HL-60/S4 treated with phorbol 12-myristate 13-acetate at 8.2 ng/mL for 4 days and 3 days (cell line): ENCODE results near the gene TECPR1.

Source experiments
- in situ Hi-C: fragments of 300-500 bp; cut with MboI; formaldehyde crosslinking; loops from 2 replicates; pipeline ENCODE4 v1.15.0; 2022; ENCODE audit warnings: low sequenced_read_pairs

The TECPR1 gene

DNA sequence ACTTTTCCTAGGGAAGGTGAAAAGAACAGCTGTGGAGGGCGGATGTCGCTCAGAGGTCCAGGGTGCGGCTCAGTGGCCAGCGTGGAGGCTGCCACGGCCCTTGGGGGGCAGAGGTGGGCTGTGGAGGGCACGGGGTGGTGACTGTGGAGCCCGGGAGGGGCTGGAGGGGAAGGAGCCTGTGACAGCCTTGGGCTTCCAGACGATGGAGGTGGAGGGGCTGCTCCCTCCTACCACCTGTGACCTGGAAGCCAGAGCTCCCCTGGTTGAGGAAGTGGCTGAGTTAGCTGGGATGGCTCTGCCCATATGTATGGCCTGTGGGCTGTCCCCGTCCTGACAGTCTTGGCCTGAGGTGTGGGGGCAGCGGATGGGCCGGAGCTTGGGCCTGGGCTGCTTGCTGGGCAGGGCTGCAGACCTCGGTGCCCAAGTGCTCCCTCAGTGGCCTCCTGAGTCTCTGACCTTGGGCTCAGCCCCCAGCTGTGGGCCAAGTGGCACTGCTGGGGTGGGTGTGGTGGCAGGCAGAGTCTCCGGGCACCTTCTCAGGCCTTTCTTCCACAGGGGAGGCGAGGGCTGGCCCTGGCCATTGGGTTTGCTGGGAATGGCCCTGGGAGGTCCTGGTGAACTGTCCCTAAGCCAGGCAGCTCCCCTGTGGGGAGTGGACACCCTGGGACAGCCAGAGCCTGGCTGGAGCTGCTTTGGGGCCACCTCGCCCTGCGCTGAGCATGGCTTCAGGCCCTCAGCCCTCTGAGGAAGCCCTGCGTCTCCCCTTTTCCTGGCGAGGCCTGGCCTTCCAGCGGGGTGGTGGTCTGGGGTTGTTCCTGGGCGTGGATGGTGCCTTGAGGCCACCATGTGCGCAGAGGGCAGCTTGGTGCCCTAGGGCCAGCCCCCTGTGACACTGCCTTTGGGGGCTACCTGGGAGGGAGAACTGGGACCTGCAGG lies 33.4 kb upstream of the TECPR1 start:
- in situ Hi-C loops, result no loop called here

DNA sequence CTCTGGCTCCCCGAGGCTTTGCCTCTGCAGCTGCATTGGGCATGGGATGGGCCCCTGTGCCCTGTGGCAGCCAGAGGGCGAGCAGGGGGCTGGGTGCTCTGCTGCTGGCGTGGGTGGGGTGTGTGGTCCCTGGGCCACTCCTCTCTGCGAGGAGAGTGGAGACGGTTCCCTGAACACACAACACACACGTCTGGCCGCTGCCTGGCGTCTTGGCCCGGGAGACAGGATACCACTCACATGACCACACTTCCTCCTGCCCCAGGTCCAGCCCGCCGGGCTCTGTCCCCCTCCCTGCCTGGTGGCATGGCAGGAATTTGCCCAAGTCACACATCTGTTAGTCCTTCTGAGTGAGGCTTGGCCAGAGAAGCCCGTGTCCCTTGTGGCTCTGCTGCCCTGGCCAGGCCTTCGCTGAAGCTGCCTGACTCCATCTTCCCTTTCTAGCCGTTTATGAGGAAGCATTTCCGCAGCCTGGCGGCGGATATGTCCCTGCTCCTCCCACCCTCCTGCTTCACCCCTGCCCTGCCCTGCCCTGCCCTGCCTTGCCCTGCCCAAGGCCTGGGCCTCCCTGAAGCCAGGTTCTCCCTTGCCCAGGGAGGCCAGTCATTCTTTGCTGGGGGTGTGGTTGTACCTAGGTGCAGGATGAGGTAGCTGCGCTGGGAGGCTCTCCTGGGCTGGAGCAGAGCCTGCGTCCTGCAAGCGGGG lies 32.5 kb upstream of the TECPR1 start:
- in situ Hi-C loops, result no loop called here

DNA sequence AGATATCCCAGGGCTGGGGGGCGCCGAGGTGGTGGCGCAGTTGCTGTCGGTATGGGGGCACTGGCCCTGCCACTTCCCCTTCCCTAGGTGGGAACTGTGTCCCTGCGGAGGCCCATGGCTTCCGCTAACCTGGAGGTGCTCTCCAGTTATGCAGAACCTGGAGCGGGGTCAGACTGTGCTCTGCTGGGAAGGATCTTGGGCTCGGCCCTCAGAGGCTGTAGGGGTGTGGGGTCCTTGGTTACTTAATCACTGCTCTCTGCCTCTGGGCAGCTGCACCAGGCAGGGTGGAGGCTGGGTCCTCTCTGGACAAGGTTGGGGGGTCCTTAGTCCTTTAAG lies 31.8 kb upstream of the TECPR1 start:
- in situ Hi-C loops, result no loop called here

DNA sequence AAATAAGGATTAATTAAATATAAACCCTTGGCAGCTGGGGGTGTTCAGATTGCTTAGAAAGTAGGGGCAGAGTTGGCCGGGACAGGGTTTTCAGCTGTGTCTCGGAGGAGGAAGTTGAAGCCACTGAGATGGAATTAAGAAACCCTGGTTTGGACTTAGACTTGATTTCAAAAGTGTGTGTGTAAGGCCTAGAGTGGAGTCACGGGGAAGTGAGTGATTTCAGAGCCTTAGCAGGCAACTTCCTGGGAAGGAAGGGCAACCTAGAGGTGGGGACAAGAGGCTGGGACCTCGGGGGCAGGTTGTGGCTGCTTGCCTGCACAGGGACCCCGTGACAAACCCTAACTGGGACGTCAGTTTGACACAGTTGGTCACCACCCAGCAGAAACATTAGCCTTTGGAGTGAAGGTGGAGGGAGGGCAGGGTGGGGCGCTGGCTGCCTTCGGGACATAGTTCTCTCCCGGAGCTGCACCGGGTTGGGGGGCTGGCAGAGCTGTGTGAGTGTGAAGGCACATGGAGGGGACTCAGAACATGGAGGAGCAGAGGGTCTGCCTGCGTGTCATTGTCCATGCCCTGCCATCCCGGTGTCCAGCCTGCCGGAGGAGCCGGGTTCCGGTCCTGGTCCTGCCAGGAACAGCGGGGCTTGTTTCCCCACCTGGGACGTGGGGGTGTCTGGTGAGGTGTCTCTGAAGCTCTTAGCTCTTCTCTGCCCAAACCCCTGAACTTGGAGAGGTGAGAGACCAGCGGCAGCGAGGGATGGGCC lies 31.3 kb upstream of the TECPR1 start:
- in situ Hi-C loops, result no loop called here

DNA sequence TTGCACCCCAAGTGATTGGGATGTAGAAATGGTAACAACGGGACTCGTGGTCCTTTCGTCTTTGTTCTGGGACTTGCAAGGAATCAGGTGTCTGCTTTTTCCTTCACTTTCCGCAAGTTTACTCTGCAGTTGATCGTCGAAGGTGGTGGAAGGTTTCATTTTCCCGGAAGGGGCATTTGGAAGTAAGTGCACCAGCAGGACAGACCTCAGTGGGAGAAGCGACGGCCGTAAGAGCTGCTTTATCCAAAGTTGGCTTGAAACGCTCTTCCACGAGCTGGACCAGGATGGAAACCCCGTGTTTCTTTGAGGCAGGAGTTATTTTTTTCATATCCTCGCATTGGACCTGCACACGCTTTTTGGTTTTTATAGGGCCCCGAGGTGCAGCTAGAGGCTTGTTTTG lies 30.7 kb upstream of the TECPR1 start:
- in situ Hi-C loops, result no loop called here

DNA sequence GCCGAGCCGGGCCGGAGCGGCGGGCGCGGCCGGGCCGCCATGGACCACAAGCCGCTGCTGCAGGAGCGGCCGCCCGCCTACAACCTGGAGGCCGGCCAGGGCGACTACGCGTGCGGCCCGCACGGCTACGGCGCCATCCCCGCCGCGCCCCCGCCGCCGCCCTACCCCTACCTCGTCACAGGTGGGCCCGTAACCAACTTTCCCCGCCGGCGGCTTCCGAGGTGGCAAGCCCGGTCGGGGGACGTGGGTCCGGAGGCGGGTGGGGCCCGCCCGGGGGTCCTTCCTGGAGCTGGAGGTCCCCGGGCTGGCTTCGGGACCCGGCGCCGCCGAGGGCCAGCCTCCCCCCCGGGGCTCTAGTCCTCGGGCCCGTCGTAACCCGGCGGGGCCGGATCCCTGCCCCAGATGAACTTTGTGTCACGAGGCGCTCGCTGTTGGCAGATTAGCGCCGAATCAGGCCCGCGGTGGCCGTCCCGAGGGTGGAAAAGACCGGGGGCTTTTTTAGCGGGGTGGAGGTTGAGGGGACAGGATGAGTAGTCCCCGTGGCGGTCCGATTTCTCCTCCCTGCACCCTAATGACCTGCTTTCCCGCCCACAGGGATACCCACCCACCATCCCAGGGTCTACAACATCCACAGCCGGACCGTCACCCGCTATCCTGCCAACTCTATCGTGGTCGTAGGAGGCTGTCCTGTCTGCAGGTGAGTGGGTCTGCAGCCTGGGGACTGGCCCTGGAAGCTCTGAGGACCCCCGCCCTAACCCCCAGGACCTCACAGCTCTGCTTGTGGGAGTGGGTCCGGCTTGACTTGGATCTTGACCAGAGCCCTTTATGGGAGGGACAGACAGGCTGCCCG lies 29.9 kb upstream of the TECPR1 start:
- in situ Hi-C loops, result no loop called here

DNA sequence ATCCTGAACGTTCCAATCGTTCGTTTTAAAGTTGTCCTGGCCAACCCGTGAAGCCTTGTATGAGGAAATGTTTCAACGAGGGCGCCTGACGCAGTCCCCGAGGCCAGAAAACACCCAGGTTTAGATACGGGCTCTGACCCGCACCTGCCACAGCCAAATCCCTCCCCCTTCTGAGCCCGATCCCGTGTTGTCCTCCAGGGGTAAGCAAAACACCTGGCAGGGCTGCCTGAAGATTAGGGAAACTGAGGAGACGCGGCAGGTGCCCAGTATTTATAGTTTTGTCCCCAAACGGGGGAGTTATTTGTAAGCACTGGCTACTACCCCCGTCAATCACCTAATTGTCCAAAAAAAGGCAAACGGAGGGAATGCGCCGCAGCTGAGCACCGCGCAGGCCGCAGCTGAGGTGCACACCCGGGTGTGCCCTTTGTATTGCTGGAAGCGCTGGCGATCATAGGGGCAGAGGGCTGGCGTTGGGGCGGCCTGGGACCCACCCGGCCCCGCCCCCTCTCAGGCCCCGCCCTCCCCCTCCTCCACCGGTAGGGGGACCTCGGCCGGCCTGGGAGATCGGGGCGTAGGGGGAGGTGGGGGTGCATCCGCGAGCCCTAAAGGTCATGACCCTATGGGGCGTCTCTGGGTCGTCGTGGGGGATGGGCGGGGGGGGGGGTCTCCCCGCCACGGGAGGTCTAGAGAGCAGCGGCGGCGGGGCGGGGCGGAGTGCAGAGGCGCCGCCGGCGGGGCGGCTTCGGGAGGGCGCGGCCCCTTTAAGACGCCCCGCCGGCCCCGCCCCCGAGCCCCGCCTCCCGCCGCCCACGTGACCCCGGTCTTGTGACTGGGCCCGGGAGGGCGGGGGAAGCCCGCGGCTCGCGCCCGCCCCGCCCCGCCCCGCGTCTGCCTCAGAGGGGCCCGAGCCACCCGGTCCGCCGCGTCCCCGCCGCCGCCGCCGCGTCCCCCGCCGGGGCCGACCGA lies 29.0 kb upstream of the TECPR1 start, which contains the start of gene BRI3:
Gene BRI3, plus strand, starts transcription at position 896 of the 966 bp plus-strand sequence. CDS start 110 bp downstream, outside the sequence.
- in situ Hi-C loops, result no loop called here

DNA sequence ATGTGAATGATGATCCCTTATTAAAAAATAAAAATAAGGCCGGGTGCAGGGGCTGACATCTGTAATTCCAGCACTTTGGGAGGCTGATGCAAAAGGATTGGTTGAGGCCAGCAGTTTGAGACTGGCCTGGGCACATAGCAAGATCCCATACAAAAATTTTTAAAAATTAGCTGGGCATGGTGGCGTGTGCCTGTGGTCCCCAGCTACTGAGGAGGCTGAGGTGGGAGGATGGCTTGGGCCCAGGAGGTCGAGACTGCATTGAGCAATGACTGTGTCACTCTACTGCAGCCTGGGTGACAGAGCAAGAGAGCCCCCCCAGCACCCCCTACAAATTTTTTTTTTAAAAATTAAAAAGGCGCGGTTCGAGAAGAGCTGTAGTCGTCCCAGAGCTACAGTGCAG lies 28.3 kb upstream of the TECPR1 start:
- in situ Hi-C loops, result no loop called here

DNA sequence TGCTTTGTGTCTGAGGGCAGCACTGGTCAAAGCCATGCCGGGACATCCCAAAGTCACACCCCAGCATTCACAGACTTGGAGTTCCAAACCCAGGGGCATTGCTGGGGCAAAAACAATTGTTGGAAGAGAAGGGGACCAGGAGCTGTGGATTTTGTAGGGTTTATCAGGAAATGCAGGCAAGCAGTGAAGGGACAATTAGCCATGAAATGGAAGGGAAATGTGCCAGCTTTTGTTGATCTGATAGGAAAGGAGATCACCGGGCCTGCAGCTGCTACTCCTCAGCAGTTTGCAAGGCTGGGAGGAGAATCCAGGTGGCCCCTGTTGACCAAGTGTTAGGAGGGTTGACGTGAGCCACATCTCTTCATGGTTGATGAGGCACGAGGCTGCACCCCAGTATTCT lies 26.9 kb upstream of the TECPR1 start:
- in situ Hi-C loops, result no loop called here

DNA sequence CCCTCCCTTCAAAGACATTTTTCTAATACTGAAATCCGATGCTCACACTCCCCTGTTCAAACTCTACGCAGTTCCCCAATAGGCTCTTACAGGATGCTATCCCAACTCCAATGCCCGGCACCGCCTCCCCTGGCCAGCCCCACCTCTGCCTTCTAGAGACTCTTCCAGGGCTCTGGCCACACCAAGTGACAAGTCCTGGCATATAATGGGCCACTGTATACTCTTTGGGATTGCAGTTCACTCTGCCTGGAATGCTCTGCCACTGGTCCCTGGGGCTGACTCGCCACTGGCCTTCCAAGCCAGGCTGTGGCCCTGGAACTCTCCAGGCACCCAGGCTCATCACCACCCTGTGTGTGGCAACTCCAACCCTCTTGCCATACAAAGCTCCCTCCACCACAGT lies 26.4 kb upstream of the TECPR1 start:
- in situ Hi-C loops, result no loop called here

DNA sequence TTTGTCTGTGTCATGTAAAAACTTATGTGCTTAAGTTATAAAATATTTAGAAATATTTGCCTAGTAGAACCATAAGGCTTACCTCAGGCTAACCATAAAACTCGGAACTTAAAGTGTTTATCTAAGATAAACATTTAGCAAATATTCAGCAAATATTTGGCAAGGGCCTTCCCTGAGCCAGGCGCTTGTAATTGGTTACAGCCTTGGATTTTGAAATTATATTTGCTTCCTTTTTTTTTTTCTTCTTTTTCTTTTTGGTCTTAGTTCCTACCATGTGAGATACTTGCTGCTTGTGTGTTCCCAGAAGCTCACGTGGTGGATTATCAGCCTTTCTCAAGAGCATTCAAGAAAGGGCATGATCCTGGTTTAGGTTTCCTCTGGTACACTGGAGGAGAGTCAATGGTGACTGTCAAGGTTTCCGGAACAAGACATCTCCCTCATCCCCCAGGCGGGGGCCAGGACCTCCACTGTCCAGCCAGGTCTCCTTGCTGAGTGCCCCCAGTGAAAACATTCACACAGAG lies 24.3 kb upstream of the TECPR1 start:
- in situ Hi-C loops, result no loop called here

DNA sequence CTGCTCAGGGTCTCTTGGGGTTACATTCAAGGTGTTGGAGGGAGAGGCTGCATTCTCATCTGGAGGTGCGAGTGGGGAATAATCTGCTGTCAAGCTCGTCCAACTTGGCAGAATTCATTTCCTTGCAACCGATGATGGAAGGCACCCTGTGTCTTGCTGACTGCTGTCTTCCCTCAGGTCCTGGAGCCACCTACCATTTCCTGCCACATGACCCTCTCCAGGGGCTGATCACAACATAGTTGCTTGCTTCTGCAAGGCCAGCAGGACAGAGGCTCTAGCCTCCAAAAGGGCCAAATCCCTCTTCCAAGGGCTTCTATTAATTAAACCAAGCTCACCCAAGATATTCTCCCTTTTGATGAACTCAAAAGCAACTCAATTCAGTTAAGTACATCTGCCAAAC lies 15.3 kb upstream of the TECPR1 start:
- in situ Hi-C loops, result no loop called here

DNA sequence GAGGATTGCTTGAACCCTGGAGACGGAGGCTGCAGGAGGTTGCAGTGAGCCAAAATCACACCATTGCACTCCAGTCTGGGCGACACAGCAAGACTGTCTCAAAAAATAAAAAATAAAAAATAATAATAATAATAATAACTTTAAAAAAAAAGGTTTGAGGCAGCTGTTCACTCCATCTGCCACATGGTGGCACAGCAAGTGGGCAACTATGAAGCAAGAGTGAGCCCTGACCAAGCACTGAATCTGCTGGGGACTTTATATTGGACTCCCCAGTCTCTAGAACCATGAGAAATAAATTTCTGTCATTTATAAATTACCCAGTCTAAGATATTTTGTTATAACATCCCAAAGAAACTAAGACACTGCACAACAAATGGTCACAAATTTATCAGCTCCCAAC lies 14.8 kb upstream of the TECPR1 start:
- in situ Hi-C loops, result no loop called here

DNA sequence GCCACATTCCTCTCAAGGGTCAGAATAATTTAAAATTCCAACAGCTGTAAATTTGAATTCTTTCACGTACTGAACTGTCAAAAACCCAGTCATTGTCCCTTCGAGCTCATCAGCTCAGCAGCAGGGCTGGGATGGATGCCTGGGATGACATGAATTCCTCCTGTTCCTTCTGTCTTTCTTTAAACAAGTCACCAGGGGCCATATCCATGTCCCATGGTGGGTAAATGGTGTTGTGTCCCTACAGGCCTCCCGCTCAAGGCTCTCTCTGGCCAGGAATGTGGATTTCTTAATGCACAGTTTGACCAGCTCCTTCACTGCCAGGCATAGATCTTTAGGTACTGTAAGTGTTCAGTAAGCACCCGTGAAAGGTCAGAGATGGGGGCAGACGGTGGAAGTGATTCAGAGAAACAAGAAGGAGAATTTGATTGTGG lies 13.8 kb upstream of the TECPR1 start:
- in situ Hi-C loops, result no loop called here

DNA sequence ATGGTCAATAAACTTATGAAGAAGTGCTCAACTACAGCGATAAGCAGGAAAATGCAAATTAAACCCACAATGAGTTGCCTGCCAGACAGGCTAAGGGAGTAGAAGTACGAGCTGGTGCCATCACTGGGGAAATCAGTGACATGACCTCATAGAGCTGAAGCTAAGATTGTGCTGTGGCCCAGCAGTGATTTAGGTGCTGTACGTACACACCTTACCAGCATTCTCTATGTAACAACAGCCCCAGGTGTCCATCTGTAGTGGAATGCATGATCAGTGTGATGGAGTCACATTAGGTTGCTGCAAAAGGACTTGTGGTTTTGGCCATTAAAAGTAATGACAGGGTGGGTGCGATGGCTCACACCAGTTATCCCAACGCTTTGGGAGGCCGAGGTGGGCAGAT lies 5.7 kb upstream of the TECPR1 start:
- in situ Hi-C loops, result no loop called here

DNA sequence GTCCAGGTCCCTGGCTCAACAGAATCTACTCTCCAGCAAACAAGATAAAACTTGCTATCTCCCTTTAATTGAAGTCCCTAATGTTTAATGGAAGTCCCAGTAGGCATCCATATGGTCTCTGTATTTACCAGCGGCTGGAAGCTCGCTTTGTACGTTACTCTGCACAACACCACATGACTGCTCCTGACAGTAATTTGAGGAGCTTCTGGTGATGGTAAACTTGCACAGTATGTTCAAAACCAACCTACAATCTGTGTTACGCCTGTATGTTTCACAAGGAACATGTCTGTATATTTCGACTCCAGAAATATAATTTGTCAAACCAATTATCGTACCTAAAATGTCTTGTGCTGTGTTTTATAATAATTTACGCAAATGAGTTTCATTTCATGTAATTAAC lies 4.4 kb upstream of the TECPR1 start:
- in situ Hi-C loops, result no loop called here

DNA sequence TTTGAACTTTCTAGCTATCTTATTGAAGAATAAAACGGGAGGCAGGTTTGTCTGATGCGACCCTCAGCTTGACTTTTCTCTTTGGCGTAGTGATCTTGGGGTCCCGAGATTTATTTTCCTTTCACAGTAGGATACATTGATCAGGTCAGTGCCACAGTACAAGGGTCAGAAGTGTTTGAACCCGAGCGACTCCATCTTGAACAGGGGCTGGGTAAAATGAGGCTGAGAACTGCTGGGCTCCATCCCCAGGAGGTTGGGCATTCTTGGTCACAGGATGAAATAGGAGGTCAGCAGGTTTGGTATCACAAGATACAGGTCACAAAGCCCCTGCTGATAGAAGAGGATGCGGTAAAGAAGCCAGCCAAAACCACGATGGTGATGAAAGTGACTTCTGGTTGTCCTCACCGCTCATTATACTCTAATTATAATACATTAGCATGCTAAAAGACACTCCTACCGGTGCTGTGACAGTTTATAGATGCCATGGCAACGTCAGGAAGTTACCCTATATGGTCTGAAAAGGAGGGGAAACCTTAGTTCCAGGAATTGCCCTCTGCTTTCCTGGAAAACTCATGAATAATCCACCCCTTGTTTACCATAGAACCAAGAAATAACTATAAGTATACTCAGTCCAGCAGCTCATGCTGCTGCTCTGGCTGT lies 3.0 kb upstream of the TECPR1 start:
- in situ Hi-C loops, result no loop called here

DNA sequence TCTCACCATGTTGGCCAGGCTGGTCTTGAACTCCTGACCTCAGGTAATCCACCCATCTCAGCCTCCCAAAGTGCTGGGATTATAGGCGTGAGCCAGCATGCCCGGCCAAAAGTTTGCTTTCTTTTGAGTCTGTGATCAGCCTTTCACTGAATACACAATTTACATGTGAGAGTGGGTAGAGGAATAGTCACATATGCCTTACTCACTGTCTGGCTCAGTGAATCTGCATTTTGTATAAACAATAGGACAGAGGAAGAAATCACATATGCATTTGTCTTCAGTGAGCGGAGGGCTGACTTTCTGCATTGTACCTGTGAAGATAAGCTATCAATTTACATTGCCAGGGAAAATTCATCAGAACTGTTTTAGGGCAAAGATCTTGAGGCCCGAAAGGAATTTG lies 2.5 kb upstream of the TECPR1 start:
- in situ Hi-C loops, result no loop called here
